ENCODE measurements around the gene NTN5.

Gene NTN5

GRCh38 chr19:48628486-48629296, 44.1 kb downstream of the NTN5 start:
- ChIA-PET CTCF (interaction anchor here (3.0 kb wide), 1 partner anchor 17 kb away, joined by 13 read pairs; the partner anchor contains the start of gene CA11), POLR2A (no interaction called here)
- peaks cover 0 to 28% (median 19%) of the 10 kb centered on the region in 4 experiments for H3K36me3 ChIP-seq (ENCODE audit: control insufficient read depth in 4 of 4, insufficient read depth in 4 of 4, low read length in 3 of 4)
- H3K9me3 ChIP-seq (ENCODE audit: control extremely low read depth in 1 of 5, control insufficient read depth in 4 of 5, insufficient read depth in 2 of 5, low read depth in 1 of 5, low read length in 4 of 5): no peaks in the 10 kb centered on the region
- H3K27ac ChIP-seq (ENCODE audit: insufficient read depth in 1 of 2, low read depth in 1 of 2, low read length in 2 of 2, poor library complexity in 1 of 2, severe bottlenecking in 2 of 2): no peak overlapping the region
- DNase-seq: no peak
- peaks cover 3 to 40% (median 28%) of the 10 kb centered on the region in 4 experiments for H3K4me1 ChIP-seq (ENCODE audit: control extremely low read depth in 1 of 4, control insufficient read depth in 4 of 4, insufficient read depth in 4 of 4, low read length in 3 of 4)
- no peaks in the 10 kb centered on the region for H3K27me3 ChIP-seq (replicated peaks in 2 of 5; ENCODE audit: control insufficient read depth in 4 of 5, insufficient read depth in 5 of 5, low read length in 4 of 5)
- H3K4me3 ChIP-seq (ENCODE audit: control insufficient read depth in 1 of 7, extremely low read depth in 1 of 7, insufficient read depth in 4 of 7, low read depth in 2 of 7, low read length in 6 of 7): no peak overlapping the region
- 94% methylated on average over 29 of the region's 34 CpGs for WGBS (ENCODE audit: insufficient coverage)

DNA sequence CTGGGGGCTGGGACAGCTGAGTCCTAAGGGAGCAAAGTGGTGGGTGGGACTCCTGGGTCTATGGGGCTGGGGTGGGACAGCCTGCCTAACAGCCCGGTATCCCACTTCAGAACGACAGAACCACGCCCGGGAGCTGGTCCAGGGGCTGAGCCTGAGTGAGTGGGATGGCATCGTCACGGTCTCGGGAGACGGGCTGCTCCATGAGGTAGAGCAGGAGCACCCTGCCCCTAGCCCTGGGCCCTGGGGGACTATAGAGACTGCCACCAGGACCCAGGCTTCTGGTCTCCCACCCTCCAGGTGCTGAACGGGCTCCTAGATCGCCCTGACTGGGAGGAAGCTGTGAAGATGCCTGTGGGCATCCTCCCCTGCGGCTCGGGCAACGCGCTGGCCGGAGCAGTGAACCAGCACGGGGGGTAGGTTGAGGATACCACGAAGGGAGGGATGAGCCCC, 44.9 kb downstream of the NTN5 start:
- POLR2A ChIA-PET: no interaction called here
- Histone ChIP-seq H3K27ac (ENCODE audit: insufficient read depth in 1 of 2, low read depth in 1 of 2, low read length in 2 of 2, poor library complexity in 1 of 2, severe bottlenecking in 2 of 2) (no peak overlapping the region), H3K36me3 (ENCODE audit: control insufficient read depth in 4 of 4, insufficient read depth in 4 of 4, low read length in 3 of 4) (peaks cover 0 to 22% (median 15%) of the 10 kb centered on the region in 4 experiments), H3K27me3 (replicated peaks in 2 of 5; ENCODE audit: control insufficient read depth in 4 of 5, insufficient read depth in 5 of 5, low read length in 4 of 5) (no peaks in the 10 kb centered on the region), H3K9me3 (ENCODE audit: control extremely low read depth in 1 of 5, control insufficient read depth in 4 of 5, insufficient read depth in 2 of 5, low read depth in 1 of 5, low read length in 4 of 5) (no peaks in the 10 kb centered on the region), H3K4me1 (ENCODE audit: control extremely low read depth in 1 of 4, control insufficient read depth in 4 of 4, insufficient read depth in 4 of 4, low read length in 3 of 4) (peaks cover 0 to 37% (median 29%) of the 10 kb centered on the region in 4 experiments), H3K4me3 (ENCODE audit: control insufficient read depth in 1 of 7, extremely low read depth in 1 of 7, insufficient read depth in 4 of 7, low read depth in 2 of 7, low read length in 6 of 7) (no peak overlapping the region)
- no peak for DNase-seq
- CTCF ChIA-PET: no interaction called here
- WGBS (ENCODE audit: insufficient coverage): 97% methylated on average over 16 of the region's 17 CpGs

DNA sequence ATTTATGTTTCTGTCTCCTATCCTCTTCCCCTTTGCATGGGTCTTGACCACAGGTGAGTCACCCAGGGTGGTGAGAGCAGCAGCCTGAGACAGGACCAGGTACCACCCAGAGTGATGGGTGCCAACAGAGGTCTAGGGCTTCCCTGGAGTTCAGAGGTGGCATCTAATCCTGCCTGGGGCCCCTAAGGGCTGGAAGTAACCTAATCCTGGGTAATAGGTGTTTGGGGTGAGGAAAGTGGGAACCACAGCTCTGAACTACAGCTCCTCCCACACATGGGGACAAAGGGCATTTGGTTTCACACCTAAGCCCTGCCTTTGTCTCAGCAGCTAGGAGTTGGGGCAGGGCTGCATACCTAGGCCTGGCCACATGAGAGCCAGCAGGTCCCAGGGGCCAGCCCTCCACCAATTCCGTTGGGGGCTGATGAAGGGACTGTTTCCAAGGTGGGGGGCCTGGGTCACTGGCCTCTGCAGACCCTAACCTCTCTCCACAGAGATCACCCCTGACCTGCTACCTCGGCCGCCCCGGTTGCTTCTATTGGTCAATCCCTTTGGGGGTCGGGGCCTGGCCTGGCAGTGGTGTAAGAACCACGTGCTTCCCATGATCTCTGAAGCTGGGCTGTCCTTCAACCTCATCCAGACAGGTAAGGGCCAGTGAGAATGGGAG, 45.5 kb downstream of the NTN5 start:
- H3K9me3 ChIP-seq (ENCODE audit: control extremely low read depth in 1 of 5, control insufficient read depth in 4 of 5, insufficient read depth in 2 of 5, low read depth in 1 of 5, low read length in 4 of 5): no peaks in the 10 kb centered on the region
- no peaks in the 10 kb centered on the region for H3K27me3 ChIP-seq (replicated peaks in 2 of 5; ENCODE audit: control insufficient read depth in 4 of 5, insufficient read depth in 5 of 5, low read length in 4 of 5)
- POLR2A ChIA-PET: interaction anchor here (0.6 kb wide), 1 partner anchor 1143 kb away, joined by 5 read pairs; the partner anchor contains the start of gene KPTN
- peaks cover 0 to 32% (median 29%) of the 10 kb centered on the region in 4 experiments for H3K4me1 ChIP-seq (ENCODE audit: control extremely low read depth in 1 of 4, control insufficient read depth in 4 of 4, insufficient read depth in 4 of 4, low read length in 3 of 4)
- no peak overlapping the region for H3K4me3 ChIP-seq (ENCODE audit: control insufficient read depth in 1 of 7, extremely low read depth in 1 of 7, insufficient read depth in 4 of 7, low read depth in 2 of 7, low read length in 6 of 7)
- peaks cover 0 to 19% (median 13%) of the 10 kb centered on the region in 4 experiments for H3K36me3 ChIP-seq (ENCODE audit: control insufficient read depth in 4 of 4, insufficient read depth in 4 of 4, low read length in 3 of 4)
- CTCF ChIA-PET: no interaction called here
- DNase-seq: no peak
- no peak overlapping the region for H3K27ac ChIP-seq (ENCODE audit: insufficient read depth in 1 of 2, low read depth in 1 of 2, low read length in 2 of 2, poor library complexity in 1 of 2, severe bottlenecking in 2 of 2)
- 100% methylated on average over 2 of the region's 6 CpGs for WGBS (ENCODE audit: insufficient coverage)

- Histone ChIP-seq H3K9me3 (ENCODE audit: control extremely low read depth in 1 of 5, control insufficient read depth in 4 of 5, insufficient read depth in 2 of 5, low read depth in 1 of 5, low read length in 4 of 5) (no peaks in the 10 kb centered on the region), H3K4me3 (ENCODE audit: control insufficient read depth in 1 of 7, extremely low read depth in 1 of 7, insufficient read depth in 4 of 7, low read depth in 2 of 7, low read length in 6 of 7) (no peak overlapping the region), H3K4me1 (ENCODE audit: control extremely low read depth in 1 of 4, control insufficient read depth in 4 of 4, insufficient read depth in 4 of 4, low read length in 3 of 4) (peaks cover 0 to 31% (median 25%) of the 10 kb centered on the region in 4 experiments), H3K27ac (ENCODE audit: insufficient read depth in 1 of 2, low read depth in 1 of 2, low read length in 2 of 2, poor library complexity in 1 of 2, severe bottlenecking in 2 of 2) (no peak overlapping the region), H3K36me3 (ENCODE audit: control insufficient read depth in 4 of 4, insufficient read depth in 4 of 4, low read length in 3 of 4) (peaks cover 0 to 16% (median 12%) of the 10 kb centered on the region in 4 experiments), H3K27me3 (replicated peaks in 2 of 5; ENCODE audit: control insufficient read depth in 4 of 5, insufficient read depth in 5 of 5, low read length in 4 of 5) (no peaks in the 10 kb centered on the region)
- DNase-seq: no peak
- ChIA-PET POLR2A (no interaction called here), CTCF (no interaction called here)
- WGBS (ENCODE audit: insufficient coverage): 96% methylated on average over 26 of the region's 30 CpGs
These were observed 46.9 kb downstream of the NTN5 start for GRCh38 chr19:48625891-48626327.

GRCh38 chr19:48624791-48625723, 47.8 kb downstream of the NTN5 start:
- Histone ChIP-seq H3K36me3 (ENCODE audit: control insufficient read depth in 4 of 4, insufficient read depth in 4 of 4, low read length in 3 of 4) (peaks cover 0 to 16% (median 12%) of the 10 kb centered on the region in 4 experiments), H3K27me3 (replicated peaks in 2 of 5; ENCODE audit: control insufficient read depth in 4 of 5, insufficient read depth in 5 of 5, low read length in 4 of 5) (no peaks in the 10 kb centered on the region), H3K4me3 (ENCODE audit: control insufficient read depth in 1 of 7, extremely low read depth in 1 of 7, insufficient read depth in 4 of 7, low read depth in 2 of 7, low read length in 6 of 7) (peak overlapping the region in 3 of 7 experiments; percentile 63 to 73 (median 64)), H3K27ac (ENCODE audit: insufficient read depth in 1 of 2, low read depth in 1 of 2, low read length in 2 of 2, poor library complexity in 1 of 2, severe bottlenecking in 2 of 2) (peak overlapping the region; percentile 15 to 68), H3K4me1 (ENCODE audit: control extremely low read depth in 1 of 4, control insufficient read depth in 4 of 4, insufficient read depth in 4 of 4, low read length in 3 of 4) (peaks cover 0 to 27% (median 18%) of the 10 kb centered on the region in 4 experiments), H3K9me3 (ENCODE audit: control extremely low read depth in 1 of 5, control insufficient read depth in 4 of 5, insufficient read depth in 2 of 5, low read depth in 1 of 5, low read length in 4 of 5) (no peaks in the 10 kb centered on the region)
- ChIA-PET POLR2A (no interaction called here), CTCF (interaction anchor here (2.3 kb wide), 1 partner anchor 8 kb away, joined by 6 read pairs; no protein-coding TSS in a partner anchor)
- 84% methylated on average over 17 of the region's 24 CpGs for WGBS (ENCODE audit: insufficient coverage)
- no peak for DNase-seq

DNA sequence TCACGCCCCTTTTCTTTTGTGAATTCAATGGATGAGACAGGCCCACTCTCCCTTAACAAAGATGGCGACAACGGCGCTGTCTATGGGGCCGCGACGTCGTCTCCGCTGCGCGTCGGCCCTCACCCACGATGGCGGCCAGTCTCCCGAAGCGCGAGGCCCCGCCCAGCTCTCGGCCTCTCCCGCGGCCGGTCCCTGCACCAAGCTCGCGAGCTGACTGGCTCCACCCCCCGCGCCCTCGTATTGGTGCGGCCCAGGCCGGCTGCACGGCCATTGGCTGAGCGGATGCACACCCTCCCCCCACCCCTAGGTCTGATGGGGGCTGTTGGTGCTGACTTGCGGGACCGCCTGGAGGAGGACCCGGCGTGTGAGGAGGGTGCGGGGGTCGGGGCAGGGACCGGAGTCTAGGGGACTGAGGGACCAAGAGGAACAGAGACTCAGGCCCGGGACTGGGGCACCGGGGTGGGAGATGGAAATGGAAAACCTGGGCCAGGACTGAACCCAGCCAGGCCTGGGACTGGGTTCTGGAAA, 48.7 kb downstream of the NTN5 start:
- peak overlapping the region; percentile 15 to 77 for H3K27ac ChIP-seq (ENCODE audit: insufficient read depth in 1 of 2, low read depth in 1 of 2, low read length in 2 of 2, poor library complexity in 1 of 2, severe bottlenecking in 2 of 2)

More for the DNA sequence above, 48.7 kb downstream of the NTN5 start:
- H3K36me3 ChIP-seq (ENCODE audit: control insufficient read depth in 4 of 4, insufficient read depth in 4 of 4, low read length in 3 of 4): peaks cover 0 to 16% (median 10%) of the 10 kb centered on the region in 4 experiments
- POLR2A ChIA-PET: interaction anchor here (0.5 to 1.1 kb wide), 3 partner anchors 143 to 1829 kb away, joined by 3 to 5 read pairs (median 4); no protein-coding TSS in a partner anchor
- WGBS (ENCODE audit: insufficient coverage): 2% methylated on average over 27 of the region's 40 CpGs
- H3K4me3 ChIP-seq (ENCODE audit: control insufficient read depth in 1 of 7, extremely low read depth in 1 of 7, insufficient read depth in 4 of 7, low read depth in 2 of 7, low read length in 6 of 7): peak overlapping the region; percentile 8 to 73 (median 63)
- peak; percentile 97 to 98 (median 98) for DNase-seq
- no peaks in the 10 kb centered on the region for H3K9me3 ChIP-seq (ENCODE audit: control extremely low read depth in 1 of 5, control insufficient read depth in 4 of 5, insufficient read depth in 2 of 5, low read depth in 1 of 5, low read length in 4 of 5)
- H3K4me1 ChIP-seq (ENCODE audit: control extremely low read depth in 1 of 4, control insufficient read depth in 4 of 4, insufficient read depth in 4 of 4, low read length in 3 of 4): peaks cover 0 to 30% (median 20%) of the 10 kb centered on the region in 4 experiments
- no peaks in the 10 kb centered on the region for H3K27me3 ChIP-seq (replicated peaks in 2 of 5; ENCODE audit: control insufficient read depth in 4 of 5, insufficient read depth in 5 of 5, low read length in 4 of 5)
- CTCF ChIA-PET: interaction anchor here (0.8 to 2.3 kb wide), 5 partner anchors 8 to 15 kb away, joined by 3 to 6 read pairs (median 3); no protein-coding TSS in a partner anchor
